K562 (cell line): ENCODE data around the gene CDHR2. TPM values are rescaled to one million over a fixed set of nuclear protein-coding genes. Genes with fewer than 3 reads are reported as not detected.

Experiments used
- DPF2 ChIP-seq: fragments of 450-650 bp; IDR thresholded peaks from 2 replicates; pipeline ENCODE4 v1.6.1; 2016
- EGR1 ChIP-seq: fragments of 450-650 bp; conservative IDR thresholded peaks from 2 replicates; pipeline ENCODE4 v1.6.1; 2017; ENCODE audit warnings: mild to moderate bottlenecking
- FOXP1 ChIP-seq: sonication (generic); formaldehyde crosslinking; IDR thresholded peaks from 2 replicates; pipeline ENCODE4 v1.8.0; 2022; ENCODE audit warnings: mild to moderate bottlenecking, missing genetic modification reagents
- HCFC1 ChIP-seq: IDR thresholded peaks from 2 replicates; pipeline ENCODE4 v1.6.1; 2012; ENCODE audit warnings: low read depth, low read length, improper control_type of control experiment
- KAT8 ChIP-seq: fragments of 450-650 bp; IDR thresholded peaks from 2 replicates; pipeline ENCODE4 v1.6.1; 2016; ENCODE audit warnings: low read depth, mild to moderate bottlenecking
- NFRKB ChIP-seq: fragments of 450-650 bp; IDR thresholded peaks from 2 replicates; pipeline ENCODE4 v1.6.1; 2016; ENCODE audit warnings: low read depth
- NR2C1 ChIP-seq, 2 experiments: fragments of 450-650 bp; IDR thresholded peaks; 2 replicates each; pipeline ENCODE4 v1.6.1; 2017; ENCODE audit warnings: mild to moderate bottlenecking in 2 of 2, antibody characterized with exemption in 1 of 2, inconsistent platforms in 1 of 2, missing compliant biosample characterization in 1 of 2, missing genetic modification characterization in 1 of 2
- NR2C2 ChIP-seq, 2 experiments: fragments of 200-800 bp in 1 of 2; sonication (Bioruptor generic) in 1 of 2; sonication (generic) in 1 of 2; formaldehyde crosslinking in 1 of 2; IDR thresholded peaks; 2 replicates each; pipeline versions ENCODE4 v1.6.1 to v1.8.0; 2016 to 2022; ENCODE audit warnings: mild to moderate bottlenecking in 1 of 2, missing compliant biosample characterization in 1 of 2, missing genetic modification characterization in 1 of 2, missing genetic modification reagents in 1 of 2
- NUFIP1 ChIP-seq: fragments of 450-650 bp; IDR thresholded peaks from 2 replicates; pipeline ENCODE4 v1.6.1; 2018; ENCODE audit not compliant: partially characterized antibody
- RAD51 ChIP-seq: fragments of 450-650 bp; IDR thresholded peaks from 2 replicates; pipeline ENCODE4 v1.7.1; 2016; ENCODE audit warnings: low read depth, mild to moderate bottlenecking, borderline replicate concordance
- SAFB2 ChIP-seq: fragments of 200-400 bp; formaldehyde crosslinking; IDR thresholded peaks from 2 replicates; pipeline ENCODE4 v1.6.1; 2018; ENCODE audit warnings: borderline replicate concordance, low read length, low read depth, moderate library complexity; ENCODE audit not compliant: severe bottlenecking
- SMARCA5 ChIP-seq: fragments of 450-650 bp; IDR thresholded peaks from 2 replicates; pipeline ENCODE4 v1.6.1; 2016
- SMARCE1 ChIP-seq: fragments of 450-650 bp; IDR thresholded peaks from 2 replicates; pipeline ENCODE4 v1.7.1; 2016; ENCODE audit warnings: mild to moderate bottlenecking
- TCFL5 ChIP-seq: fragments of 250-450 bp; sonication (Bioruptor Pico); conservative IDR thresholded peaks from 2 replicates; pipeline ENCODE4 v1.6.1; 2021; ENCODE audit warnings: mild to moderate bottlenecking, moderate library complexity, matching md5 sums
- ZC3H8 ChIP-seq: fragments of 450-650 bp; IDR thresholded peaks from 2 replicates; pipeline ENCODE4 v1.6.1; 2017
- ZNF197 ChIP-seq: fragments of 200-800 bp; sonication (Bioruptor generic); IDR thresholded peaks from 2 replicates; pipeline ENCODE4 v1.6.1; 2016; ENCODE audit warnings: low read depth, missing genetic modification characterization, missing compliant biosample characterization
- ZNF263 ChIP-seq: sonication (generic); formaldehyde crosslinking; IDR thresholded peaks from 2 replicates; pipeline ENCODE4 v1.8.0; 2022; ENCODE audit warnings: mild to moderate bottlenecking, missing genetic modification reagents, borderline replicate concordance
- ZNF707 ChIP-seq: fragments of 250-450 bp; sonication (Bioruptor Pico); conservative IDR thresholded peaks from 2 replicates; pipeline ENCODE4 v1.8.0; 2022; ENCODE audit warnings: inconsistent platforms, mild to moderate bottlenecking, moderate library complexity
- polyA plus RNA-seq, 8 experiments: library from polyadenylated mRNA; depleted of rRNA in 4 of 8; stranded (reverse) in 5 of 8; unstranded in 3 of 8; fragments of >200 nt; fragmentation: Nextera tagmentation in 2 of 8; fragmentation: Illumina TruSeq in 1 of 8; extraction: Ambion mirVana in 2 of 8; extraction: Trizol in 1 of 8; gene quantifications; 2 replicates each; pipeline versions ENCODE4 v1.2.1 to v1.2.3, GENCODE V29; 2011 to 2014; ENCODE audit warnings: inconsistent platforms in 1 of 8, missing spikeins in 1 of 8
- total RNA-seq, 7 experiments: library from RNA; depleted of rRNA in 6 of 7; stranded (reverse); fragments of >200 nt in 6 of 7; fragmentation: Illumina TruSeq in 2 of 7; extraction: Trizol in 2 of 7; gene quantifications; 2 replicates each; pipeline versions ENCODE4 v1.2.1 to v1.2.3, GENCODE V29; 2011 to 2021; ENCODE audit warnings: low replicate concordance in 1 of 7
- TF ChIP-seq, protein P1 (sequence below): IDR thresholded peaks from 2 replicates; pipeline ENCODE4 v1.6.1; 2012; ENCODE audit warnings: low read depth, low read length, improper control_type of control experiment, borderline replicate concordance
- TF ChIP-seq, protein P2 (sequence below), 2 experiments: fragments of 450-650 bp; IDR thresholded peaks; 2 replicates each; pipeline ENCODE4 v1.6.1; 2018; ENCODE audit warnings: mild to moderate bottlenecking in 2 of 2, low read depth in 1 of 2; ENCODE audit not compliant: partially characterized antibody in 2 of 2

Gene CDHR2
- total and polyA plus RNA-seq, 9 of the 15 experiments (the other 6 are each of a cell fraction or from before 2014, with no cell fraction given) = 0.01 to 0.62 (median 0.09) TPM; not detected in 2

DNA sequence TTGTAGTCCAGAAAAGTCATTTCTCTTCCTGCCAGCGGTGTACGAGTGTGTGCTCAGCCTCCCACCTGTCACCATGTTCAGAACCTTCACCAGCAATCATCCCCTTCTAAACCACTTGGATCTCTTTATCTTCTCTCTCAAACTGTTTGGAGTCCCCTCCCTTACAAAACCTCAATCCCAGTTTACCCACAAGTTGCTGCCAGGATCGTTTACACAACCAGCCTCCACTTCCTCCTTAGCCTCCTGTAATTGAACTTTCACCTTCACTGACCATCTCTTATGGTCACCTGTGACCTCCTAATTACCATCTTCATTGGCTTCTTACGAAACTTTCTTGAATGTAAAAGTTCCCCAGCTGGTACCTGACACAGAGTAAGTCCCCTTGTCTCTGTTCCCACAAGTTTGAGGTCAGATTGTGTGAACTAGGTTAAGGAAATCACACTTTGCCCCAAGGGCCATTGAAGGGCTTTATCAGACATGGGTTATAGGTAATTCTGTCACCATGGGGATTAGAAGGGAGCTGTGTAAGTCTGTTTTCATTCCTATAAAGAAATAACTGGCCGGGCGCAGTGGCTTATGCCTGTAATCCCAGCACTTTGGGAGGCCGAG lies 32.0 kb upstream of the CDHR2 start (continued):
- TF ChIP-seq TCFL5 (CRISPR knock-in tag) (no peak), NUFIP1 (no peak), KAT8 (no peak), HCFC1 (no peak), ZNF707 (no peak), RAD51 (no peak), SMARCA5 (no peak), ZC3H8 (no peak), EGR1 (no peak), NR2C1 (IDR thresholded peaks at IDR 0.05) (peak; percentile 63), NR2C1 (tag; IDR thresholded peaks at IDR 0.05) (peak; percentile 16; the same call in 1 of the 2 replicates), FOXP1 (CRISPR knock-in tag) (no peak), ZNF263 (CRISPR knock-in tag) (no peak), ZNF197 (no peak), NR2C2 (CRISPR knock-in tag; IDR thresholded peaks at IDR 0.05) (no peak; the same call in 1 of the 2 replicates), NR2C2 (tag; IDR thresholded peaks at IDR 0.05) (peak; percentile 64; the same call in 1 of the 2 replicates), NFRKB (no peak), SMARCE1 (peak; percentile 17; the same call in 1 of the 2 replicates), DPF2 (no peak), SAFB2 (no peak)
- TF ChIP-seq, protein P1, sequence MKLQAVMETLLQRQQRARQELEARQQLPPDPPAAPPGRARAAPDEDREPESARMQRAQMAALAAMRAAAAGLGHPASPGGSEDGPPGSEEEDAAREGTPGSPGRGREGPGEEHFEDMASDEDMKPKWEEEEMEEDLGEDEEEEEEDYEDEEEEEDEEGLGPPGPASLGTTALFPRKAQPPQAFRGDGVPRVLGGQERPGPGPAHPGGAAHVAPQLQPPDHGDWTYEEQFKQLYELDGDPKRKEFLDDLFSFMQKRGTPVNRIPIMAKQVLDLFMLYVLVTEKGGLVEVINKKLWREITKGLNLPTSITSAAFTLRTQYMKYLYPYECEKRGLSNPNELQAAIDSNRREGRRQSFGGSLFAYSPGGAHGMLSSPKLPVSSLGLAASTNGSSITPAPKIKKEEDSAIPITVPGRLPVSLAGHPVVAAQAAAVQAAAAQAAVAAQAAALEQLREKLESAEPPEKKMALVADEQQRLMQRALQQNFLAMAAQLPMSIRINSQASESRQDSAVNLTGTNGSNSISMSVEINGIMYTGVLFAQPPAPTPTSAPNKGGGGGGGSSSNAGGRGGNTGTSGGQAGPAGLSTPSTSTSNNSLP = no peak
- TF ChIP-seq, protein P2, sequence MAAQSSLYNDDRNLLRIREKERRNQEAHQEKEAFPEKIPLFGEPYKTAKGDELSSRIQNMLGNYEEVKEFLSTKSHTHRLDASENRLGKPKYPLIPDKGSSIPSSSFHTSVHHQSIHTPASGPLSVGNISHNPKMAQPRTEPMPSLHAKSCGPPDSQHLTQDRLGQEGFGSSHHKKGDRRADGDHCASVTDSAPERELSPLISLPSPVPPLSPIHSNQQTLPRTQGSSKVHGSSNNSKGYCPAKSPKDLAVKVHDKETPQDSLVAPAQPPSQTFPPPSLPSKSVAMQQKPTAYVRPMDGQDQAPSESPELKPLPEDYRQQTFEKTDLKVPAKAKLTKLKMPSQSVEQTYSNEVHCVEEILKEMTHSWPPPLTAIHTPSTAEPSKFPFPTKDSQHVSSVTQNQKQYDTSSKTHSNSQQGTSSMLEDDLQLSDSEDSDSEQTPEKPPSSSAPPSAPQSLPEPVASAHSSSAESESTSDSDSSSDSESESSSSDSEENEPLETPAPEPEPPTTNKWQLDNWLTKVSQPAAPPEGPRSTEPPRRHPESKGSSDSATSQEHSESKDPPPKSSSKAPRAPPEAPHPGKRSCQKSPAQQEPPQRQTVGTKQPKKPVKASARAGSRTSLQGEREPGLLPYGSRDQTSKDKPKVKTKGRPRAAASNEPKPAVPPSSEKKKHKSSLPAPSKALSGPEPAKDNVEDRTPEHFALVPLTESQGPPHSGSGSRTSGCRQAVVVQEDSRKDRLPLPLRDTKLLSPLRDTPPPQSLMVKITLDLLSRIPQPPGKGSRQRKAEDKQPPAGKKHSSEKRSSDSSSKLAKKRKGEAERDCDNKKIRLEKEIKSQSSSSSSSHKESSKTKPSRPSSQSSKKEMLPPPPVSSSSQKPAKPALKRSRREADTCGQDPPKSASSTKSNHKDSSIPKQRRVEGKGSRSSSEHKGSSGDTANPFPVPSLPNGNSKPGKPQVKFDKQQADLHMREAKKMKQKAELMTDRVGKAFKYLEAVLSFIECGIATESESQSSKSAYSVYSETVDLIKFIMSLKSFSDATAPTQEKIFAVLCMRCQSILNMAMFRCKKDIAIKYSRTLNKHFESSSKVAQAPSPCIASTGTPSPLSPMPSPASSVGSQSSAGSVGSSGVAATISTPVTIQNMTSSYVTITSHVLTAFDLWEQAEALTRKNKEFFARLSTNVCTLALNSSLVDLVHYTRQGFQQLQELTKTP (IDR thresholded peaks at IDR 0.05; ENCODE audit: low read depth in 1 of 2, partially characterized antibody in 2 of 2) = no peak
